DND-41 (cell line): Measurements from ENCODE around the gene PIK3CB.
"Not testable (repeated sequence)": the region's sequence is repeated elsewhere in the genome, so short reads cannot be mapped to it uniquely, and the experiment has no call there.

Experiments used
- ATAC-seq: fragments of 200-7000 bp; cut with Tn5 transposase; 3 replicates; pipeline ENCODE4 v1.9.1; 2021; ENCODE audit warnings: low read depth; ENCODE audit not compliant: insufficient read depth
- DNase-seq: peaks from one replicate; pipeline ENCODE4 v3.0.0-alpha.2; 2020
- H2AFZ ChIP-seq: 2 replicates; pipeline ENCODE4 v1.6.0; 2012; ENCODE audit warnings: low read depth, low read length
- H3K27ac ChIP-seq: 2 replicates; pipeline ENCODE4 v1.5.1; 2012; ENCODE audit warnings: low read length, inconsistent platforms
- H3K27me3 ChIP-seq: fragments of 200-600 bp; sonication (generic); 2 replicates; pipeline ENCODE4 v1.6.0; 2012; ENCODE audit warnings: low read length, mild to moderate bottlenecking, inconsistent platforms; ENCODE audit not compliant: insufficient read depth, poor library complexity
- H3K36me3 ChIP-seq: 2 replicates; pipeline ENCODE4 v1.5.1; 2012; ENCODE audit warnings: low read length, inconsistent platforms; ENCODE audit not compliant: insufficient read depth
- H3K4me1 ChIP-seq: 2 replicates; pipeline ENCODE4 v1.5.1; 2012; ENCODE audit warnings: mild to moderate bottlenecking, low read length; ENCODE audit not compliant: insufficient read depth
- H3K4me2 ChIP-seq: 2 replicates; pipeline ENCODE4 v1.6.0; 2012; ENCODE audit warnings: mild to moderate bottlenecking, moderate library complexity, low read length, inconsistent platforms; ENCODE audit not compliant: insufficient read depth
- H3K4me3 ChIP-seq, 2 experiments: fragments of 200-600 bp in 1 of 2; shearing (Covaris generic) in 1 of 2; 2 replicates each; pipeline ENCODE4 v1.5.1; 2012 to 2016; ENCODE audit warnings: inconsistent platforms in 2 of 2, low read length in 2 of 2, mild to moderate bottlenecking in 2 of 2, low read depth in 1 of 2, moderate library complexity in 1 of 2
- H3K79me2 ChIP-seq: 2 replicates; pipeline ENCODE4 v1.6.0; 2012; ENCODE audit warnings: low read length, inconsistent platforms; ENCODE audit not compliant: insufficient read depth
- H3K9ac ChIP-seq: 2 replicates; pipeline ENCODE4 v1.6.0; 2012; ENCODE audit warnings: low read depth, mild to moderate bottlenecking, inconsistent platforms, low read length, moderate library complexity
- H3K9me3 ChIP-seq: 2 replicates; pipeline ENCODE4 v1.5.1; 2012; ENCODE audit warnings: low read length, moderate library complexity, mild to moderate bottlenecking, inconsistent platforms; ENCODE audit not compliant: insufficient read depth, severe bottlenecking
- H4K20me1 ChIP-seq: 2 replicates; pipeline ENCODE4 v1.6.0; 2012; ENCODE audit warnings: low read length; ENCODE audit not compliant: insufficient read depth
- CTCF ChIP-seq: IDR thresholded peaks from 2 replicates; pipeline ENCODE4 v1.5.1; 2012; ENCODE audit warnings: borderline replicate concordance, low read length, moderate library complexity, mild to moderate bottlenecking; ENCODE audit not compliant: poor library complexity, severe bottlenecking; ENCODE audit errors: extremely low read depth
- EZH2 ChIP-seq: IDR thresholded peaks from 3 replicates; pipeline ENCODE4 v1.6.1; 2012; ENCODE audit warnings: borderline replicate concordance, low read depth, mild to moderate bottlenecking, moderate library complexity, low read length, inconsistent platforms; ENCODE audit not compliant: severe bottlenecking

Gene PIK3CB

DNA sequence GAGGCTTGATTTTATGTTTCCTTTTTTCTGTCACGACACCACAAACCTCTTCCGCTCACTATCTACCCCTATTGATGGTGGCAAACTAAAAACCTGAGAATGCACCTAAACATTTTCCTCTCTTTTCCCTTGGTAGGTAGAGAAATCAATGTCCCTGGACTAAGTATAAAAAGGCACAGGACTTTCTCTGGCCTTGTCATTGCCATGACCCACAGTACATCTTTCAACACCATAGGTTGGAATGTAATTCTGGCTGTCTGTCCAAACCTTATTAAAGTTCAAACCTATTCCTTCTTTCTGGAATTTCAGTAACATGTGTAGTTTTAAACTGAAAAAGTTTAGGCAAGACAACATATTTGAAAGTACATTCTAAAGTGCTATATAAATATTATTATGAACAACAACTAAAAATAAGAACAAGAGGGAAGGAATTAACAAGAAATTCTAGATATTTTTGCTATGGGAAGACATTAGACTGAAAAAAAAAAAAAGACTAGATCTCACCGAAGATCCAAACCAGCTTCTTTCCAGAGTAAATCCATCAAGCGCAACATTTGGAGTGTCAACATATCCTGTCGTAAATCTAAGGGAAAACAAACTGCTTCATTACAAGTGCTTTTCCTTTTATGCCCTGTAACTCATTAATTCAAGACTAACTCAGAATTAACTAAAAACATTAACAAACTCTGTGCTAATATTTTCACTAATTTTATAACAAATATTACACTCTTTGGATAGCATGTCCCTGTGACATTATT lies 153.1 kb downstream of the PIK3CB start:
- Histone ChIP-seq H3K4me3 (no peak overlapping the region), H4K20me1 (no peaks in the 10 kb centered on the region), H3K36me3 (peaks cover 32% of the 10 kb centered on the region), H3K27ac (no peak overlapping the region), H3K79me2 (no peaks in the 10 kb centered on the region), H3K4me2 (no peak overlapping the region), H3K4me1 (no peaks in the 10 kb centered on the region), H2AFZ (no peak overlapping the region), H3K9ac (no peak overlapping the region), H3K27me3 (no peaks in the 10 kb centered on the region), H3K9me3 (peaks cover 7% of the 10 kb centered on the region)
- DNase-seq: no peak
- no peak for TF ChIP-seq CTCF
- no peak for TF ChIP-seq EZH2
- ATAC-seq: no peak

- H3K4me2 ChIP-seq: not testable (repeated sequence)
Observed at GRCh38 chr3:138680974-138681373, 153.8 kb downstream of the PIK3CB start.

GRCh38 chr3:138678874-138679392 lies 155.8 kb downstream of the PIK3CB start:
- Histone ChIP-seq H4K20me1 (no peaks in the 10 kb centered on the region), H3K9ac (no peak overlapping the region), H3K4me2 (no peak overlapping the region), H3K4me1 (no peaks in the 10 kb centered on the region), H3K27me3 (no peaks in the 10 kb centered on the region), H2AFZ (no peak overlapping the region), H3K9me3 (peaks cover 23% of the 10 kb centered on the region), H3K4me3 (no peak overlapping the region), H3K79me2 (no peaks in the 10 kb centered on the region), H3K27ac (no peak overlapping the region), H3K36me3 (peaks cover 45% of the 10 kb centered on the region)
- DNase-seq: no peak
- no peak for TF ChIP-seq CTCF
- no peak for TF ChIP-seq EZH2
- no peak for ATAC-seq

More at GRCh38 chr3:138680974-138681373, 153.8 kb downstream of the PIK3CB start:
- Histone ChIP-seq H3K9me3 (peaks cover 14% of the 10 kb centered on the region), H3K36me3 (peaks cover 34% of the 10 kb centered on the region)
- H3K4me3 ChIP-seq, H3K9ac ChIP-seq, H3K27me3 ChIP-seq, DNase-seq, H3K79me2 ChIP-seq, H3K27ac ChIP-seq, H3K4me1 ChIP-seq, ATAC-seq, H2AFZ ChIP-seq, H4K20me1 ChIP-seq: not testable (repeated sequence)

DNA sequence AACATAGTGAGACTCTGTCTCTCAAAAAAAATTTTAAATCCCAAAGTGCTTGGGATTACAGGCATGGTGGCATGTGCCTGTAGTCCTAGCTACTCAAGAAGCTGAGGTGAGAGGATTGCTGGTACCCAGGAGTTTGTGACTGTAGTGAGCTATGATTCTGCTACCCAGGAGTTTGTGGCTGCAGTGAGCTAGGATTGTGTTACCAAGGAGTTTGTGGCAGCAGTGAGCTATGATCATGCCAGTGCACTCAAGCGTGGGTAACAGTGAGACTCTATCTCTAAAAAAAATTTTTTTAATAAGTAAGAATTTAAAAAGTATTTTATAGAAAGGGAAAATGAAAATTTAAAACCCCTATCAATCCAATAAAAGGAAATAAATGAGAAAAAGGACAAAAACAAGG lies 156.6 kb downstream of the PIK3CB start:
- Histone ChIP-seq H3K4me2 (no peak overlapping the region), H4K20me1 (no peaks in the 10 kb centered on the region), H3K4me1 (no peaks in the 10 kb centered on the region), H3K79me2 (no peaks in the 10 kb centered on the region), H3K27ac (no peak overlapping the region), H3K9me3 (peaks cover 23% of the 10 kb centered on the region), H3K36me3 (peaks cover 45% of the 10 kb centered on the region), H3K4me3 (no peak overlapping the region), H3K27me3 (no peaks in the 10 kb centered on the region), H2AFZ (no peak overlapping the region), H3K9ac (no peak overlapping the region)
- DNase-seq: no peak
- ATAC-seq: no peak
- TF ChIP-seq EZH2: no peak
- no peak for TF ChIP-seq CTCF
